H1 (cell line): ENCODE data around the gene ZNF680. TPM values are rescaled to one million over a fixed set of nuclear protein-coding genes. Genes with fewer than 3 reads are reported as not detected.

Source experiments
- CTCF ChIA-PET: fragments of 300-600 bp; sonication (Branson Sonifier 250); formaldehyde crosslinking; loops from one replicate; lab custom pipeline; 2021; ENCODE audit not compliant: partially characterized antibody; lab: Charles Lee
- POLR2A ChIA-PET: fragments of 300-600 bp; sonication (Branson Sonifier 250); formaldehyde crosslinking; loops from one replicate; lab custom pipeline; 2021; ENCODE audit warnings: inconsistent platforms; ENCODE audit not compliant: partially characterized antibody; lab: Charles Lee
- DNase-seq, 2 experiments: peaks; one replicate each; pipeline versions ENCODE4 v3.0.0 to v3.0.0-alpha.2; 2010 to 2022; ENCODE audit warnings: low spot score in 2 of 2, low read depth in 1 of 2, mixed read lengths in 1 of 2
- FAIRE-seq: peaks from 2 replicates; lab custom pipeline; 2011; peaks lifted over from hg19 to GRCh38; lab: Jason Lieb, UNC
- H2AFZ ChIP-seq: 2 replicates; pipeline ENCODE4 v1.8.1; 2012; ENCODE audit warnings: low read length, inconsistent platforms
- H2AK5ac ChIP-seq: 2 replicates; pipeline ENCODE4 v1.6.1; 2013; ENCODE audit warnings: low read depth, low read length
- H2BK120ac ChIP-seq: replicated peaks from 2 replicates; pipeline ENCODE3; 2013; ENCODE audit warnings: low read depth, low read length, inconsistent platforms
- H2BK12ac ChIP-seq: 2 replicates; pipeline ENCODE4 v1.6.1; 2013; ENCODE audit warnings: low read depth, low read length
- H2BK15ac ChIP-seq: 2 replicates; pipeline ENCODE4 v1.6.1; 2013; ENCODE audit warnings: low read length
- H2BK20ac ChIP-seq: 2 replicates; pipeline ENCODE4 v1.6.1; 2013; ENCODE audit warnings: low read length
- H2BK5ac ChIP-seq: 2 replicates; pipeline ENCODE4 v1.6.1; 2013; ENCODE audit warnings: low read depth, low read length
- H3K14ac ChIP-seq: 2 replicates; pipeline ENCODE4 v1.6.1; 2013; ENCODE audit warnings: inconsistent platforms; ENCODE audit not compliant: insufficient read length
- H3K18ac ChIP-seq: 2 replicates; pipeline ENCODE4 v1.6.1; 2013; ENCODE audit warnings: low read length; ENCODE audit errors: extremely low read depth
- H3K23ac ChIP-seq: 2 replicates; pipeline ENCODE4 v1.6.1; 2013; ENCODE audit warnings: inconsistent platforms; ENCODE audit not compliant: insufficient read length
- H3K23me2 ChIP-seq: 2 replicates; pipeline ENCODE4 v1.6.1; 2013; ENCODE audit warnings: low read depth, low read length
- H3K27ac ChIP-seq: 2 replicates; pipeline ENCODE4 v1.6.1; 2011; ENCODE audit warnings: low read depth, low read length, inconsistent platforms
- H3K27me3 ChIP-seq, 4 experiments: replicated peaks in 1 of 4; 1 replicate in 1 of 4; 2 replicates in 3 of 4; pipeline versions ENCODE4 v1.6.1 to v1.8.1; 2011 to 2013; ENCODE audit warnings: low read length in 3 of 4, mild to moderate bottlenecking in 3 of 4, inconsistent platforms in 2 of 4, mixed read lengths in 2 of 4, moderate library complexity in 1 of 4; ENCODE audit not compliant: control insufficient read depth in 3 of 4, insufficient read depth in 3 of 4; ENCODE audit errors: extremely low read depth in 1 of 4
- H3K36me3 ChIP-seq, 4 experiments: 2 replicates each; pipeline versions ENCODE4 v1.6.1 to v1.8.1; 2011 to 2013; ENCODE audit warnings: mild to moderate bottlenecking in 4 of 4, low read length in 3 of 4, moderate library complexity in 2 of 4, control low read depth in 1 of 4, inconsistent platforms in 1 of 4; ENCODE audit not compliant: insufficient read depth in 4 of 4, control insufficient read depth in 2 of 4
- H3K4ac ChIP-seq: replicated peaks from 2 replicates; pipeline ENCODE3; 2013; ENCODE audit warnings: low read length, low read depth, mixed read lengths, inconsistent platforms; ENCODE audit not compliant: insufficient read length
- H3K4me1 ChIP-seq, 4 experiments: replicated peaks in 1 of 4; 1 replicate in 1 of 4; 2 replicates in 3 of 4; pipeline versions ENCODE4 v1.6.1 to v1.8.1; 2011 to 2013; ENCODE audit warnings: low read length in 3 of 4, inconsistent platforms in 2 of 4, mixed read lengths in 1 of 4; ENCODE audit not compliant: insufficient read depth in 4 of 4, control insufficient read depth in 3 of 4
- H3K4me2 ChIP-seq, 2 experiments: 2 replicates each; pipeline versions ENCODE4 v1.6.1 to v1.8.1; 2011 to 2013; ENCODE audit warnings: low read depth in 2 of 2, low read length in 2 of 2, control low read depth in 1 of 2, inconsistent platforms in 1 of 2, mild to moderate bottlenecking in 1 of 2; ENCODE audit not compliant: insufficient read depth in 1 of 2
- H3K4me3 ChIP-seq, 4 experiments: fragments of 200-600, 300-600 bp in 1 of 4; sonication (generic), shearing (Covaris generic), sonication (Bioruptor Twin) in 1 of 4; 2 replicates each; pipeline versions ENCODE4 v1.5.1 to v1.8.1; 2011 to 2016; ENCODE audit warnings: low read length in 4 of 4, low read depth in 3 of 4, control low read depth in 2 of 4, inconsistent platforms in 2 of 4, mild to moderate bottlenecking in 2 of 4, mixed read lengths in 1 of 4, moderate library complexity in 1 of 4; ENCODE audit not compliant: insufficient read depth in 2 of 4; ENCODE audit errors: extremely low read depth in 1 of 4
- H3K56ac ChIP-seq: replicated peaks from 2 replicates; pipeline ENCODE3; 2013; ENCODE audit warnings: low read depth, mild to moderate bottlenecking, mixed read lengths, low read length, inconsistent platforms; ENCODE audit not compliant: insufficient read length
- H3K79me1 ChIP-seq: 2 replicates; pipeline ENCODE4 v1.6.1; 2013; ENCODE audit warnings: low read depth, low read length, control low read depth
- H3K79me2 ChIP-seq, 2 experiments: 2 replicates each; pipeline versions ENCODE4 v1.6.1 to v1.8.1; 2012 to 2013; ENCODE audit warnings: low read length in 2 of 2, mild to moderate bottlenecking in 2 of 2, inconsistent platforms in 1 of 2; ENCODE audit not compliant: insufficient read depth in 2 of 2, control insufficient read depth in 1 of 2
- H3K9ac ChIP-seq, 4 experiments: replicated peaks in 1 of 4; 1 replicate in 1 of 4; 2 replicates in 3 of 4; pipeline versions ENCODE4 v1.6.1 to v1.8.1; 2011 to 2013; ENCODE audit warnings: low read depth in 3 of 4, low read length in 3 of 4, control low read depth in 2 of 4, mild to moderate bottlenecking in 2 of 4, moderate library complexity in 2 of 4, inconsistent platforms in 1 of 4; ENCODE audit errors: extremely low read depth in 1 of 4
- H3K9me3 ChIP-seq, 2 experiments: 2 replicates each; pipeline versions ENCODE4 v1.6.1 to v1.8.1; 2012 to 2013; ENCODE audit warnings: mild to moderate bottlenecking in 2 of 2, moderate library complexity in 2 of 2, control low read depth in 1 of 2, inconsistent platforms in 1 of 2, low read depth in 1 of 2, low read length in 1 of 2, mixed read lengths in 1 of 2; ENCODE audit not compliant: insufficient read depth in 2 of 2
- H4K20me1 ChIP-seq, 2 experiments: replicated peaks in 1 of 2; 2 replicates each; pipeline versions ENCODE3 to v1.8.1; 2011 to 2013; ENCODE audit warnings: inconsistent platforms in 2 of 2, low read length in 2 of 2, mild to moderate bottlenecking in 1 of 2; ENCODE audit not compliant: insufficient read depth in 2 of 2, control insufficient read depth in 1 of 2
- H4K5ac ChIP-seq: 2 replicates; pipeline ENCODE4 v1.6.1; 2013; ENCODE audit warnings: low read length, low read depth, mixed read lengths, inconsistent platforms; ENCODE audit not compliant: insufficient read length
- H4K8ac ChIP-seq: 2 replicates; pipeline ENCODE4 v1.8.0; 2013; ENCODE audit warnings: mild to moderate bottlenecking, moderate library complexity, low read length, inconsistent platforms; ENCODE audit not compliant: insufficient read depth; ENCODE audit errors: extremely low read depth
- H4K91ac ChIP-seq: replicated peaks from 2 replicates; pipeline ENCODE3; 2013; ENCODE audit warnings: low read length, mixed read lengths, inconsistent platforms; ENCODE audit not compliant: insufficient read length
- BRCA1 ChIP-seq: IDR thresholded peaks from 2 replicates; pipeline ENCODE4 v1.6.1; 2012; ENCODE audit warnings: low read depth, low read length, improper control_type of control experiment
- CBX5 ChIP-seq: fragments of 300-800, 300-1000 bp; sonication (generic); IDR thresholded peaks from 2 replicates; pipeline ENCODE4 v1.7.1; 2016; ENCODE audit warnings: antibody characterized with exemption, low read length, low read depth
- CHD2 ChIP-seq: IDR thresholded peaks from 2 replicates; pipeline ENCODE4 v1.6.1; 2012; ENCODE audit warnings: low read length, improper control_type of control experiment
- CREB1 ChIP-seq: IDR thresholded peaks from 2 replicates; pipeline ENCODE4 v1.6.1; 2012; ENCODE audit warnings: inconsistent platforms
- E2F6 ChIP-seq: IDR thresholded peaks from 2 replicates; pipeline ENCODE4 v1.6.1; 2012; ENCODE audit warnings: inconsistent platforms
- HDAC6 ChIP-seq: IDR thresholded peaks from one replicate; pipeline ENCODE4 v1.7.1; 2012; ENCODE audit warnings: low read depth, mild to moderate bottlenecking, inconsistent platforms, low read length, moderate library complexity
- KDM5A ChIP-seq: fragments of 200-600 bp; IDR thresholded peaks from 2 replicates; pipeline ENCODE4 v1.7.1; 2012; ENCODE audit warnings: mild to moderate bottlenecking, low read length, inconsistent platforms, mixed read lengths
- POLR2A ChIP-seq, 2 experiments: IDR thresholded peaks; 1 replicate in 1 of 2; 2 replicates in 1 of 2; pipeline ENCODE4 v1.6.1; 2011; ENCODE audit warnings: low read depth in 2 of 2, low read length in 2 of 2, mild to moderate bottlenecking in 2 of 2; ENCODE audit errors: control extremely low read depth in 1 of 2
- POU5F1 ChIP-seq: IDR thresholded peaks from 2 replicates; pipeline ENCODE4 v1.6.1; 2011; ENCODE audit warnings: low read depth, mild to moderate bottlenecking, low read length, moderate library complexity
- RXRA ChIP-seq: IDR thresholded peaks from 2 replicates; pipeline ENCODE4 v1.6.1; 2011; ENCODE audit warnings: low read depth, mild to moderate bottlenecking, low read length, moderate library complexity; ENCODE audit not compliant: insufficient read depth
- SIRT6 ChIP-seq: IDR thresholded peaks from one replicate; pipeline ENCODE4 v1.7.1; 2012; ENCODE audit warnings: low read length, inconsistent platforms
- SP2 ChIP-seq: IDR thresholded peaks from 2 replicates; pipeline ENCODE4 v1.6.1; 2012; ENCODE audit warnings: mild to moderate bottlenecking, low read length, inconsistent platforms
- SRF ChIP-seq: IDR thresholded peaks from 2 replicates; pipeline ENCODE4 v1.6.1; 2011; ENCODE audit warnings: mild to moderate bottlenecking, low read depth, low read length, moderate library complexity
- USF2 ChIP-seq: IDR thresholded peaks from 2 replicates; pipeline ENCODE4 v1.6.1; 2011; ENCODE audit warnings: low read length, improper control_type of control experiment
- WGBS, 2 experiments: shearing (Covaris generic) in 1 of 2; methylation state at CpG; one replicate each; pipeline versions ENCODE4 v1.1.6 to v1.1.7; 2013 to 2015; ENCODE audit warnings: low lambda C conversion rate in 2 of 2, mixed read lengths in 2 of 2, inconsistent platforms in 1 of 2, low coverage in 1 of 2, missing lambda C conversion rate in 1 of 2; ENCODE audit not compliant: insufficient replicate concordance in 2 of 2, insufficient coverage in 1 of 2, insufficient read length in 1 of 2; ENCODE audit errors: extremely low coverage in 1 of 2, missing lambda C conversion rate in 1 of 2; 5-methylcytosine and 5-hydroxymethylcytosine counted together
- polyA plus RNA-seq, 7 experiments: library from polyadenylated mRNA; depleted of rRNA in 3 of 7; stranded (reverse) in 5 of 7; unstranded in 2 of 7; fragments of >200 nt in 5 of 7; fragments of 200-250 nt in 2 of 7; gene quantifications; 1 replicate in 5 of 7; 2 replicates in 1 of 7; 4 replicates in 1 of 7; pipeline versions ENCODE4 v1.2.1 to v1.2.3, GENCODE V29; 2011 to 2013; ENCODE audit warnings: missing spikeins in 2 of 7, mixed read lengths in 2 of 7
- total RNA-seq: library from RNA; stranded (reverse); fragmentation: NEBNext Ultra II Directional; extraction: Animal tissue kit (Norgen Biotek cat#: 25700); gene quantifications from 2 replicates; pipeline ENCODE4 v1.2.1, GENCODE V29; 2021

ZNF680 gene
- total and polyA plus RNA-seq, 2 of the 8 experiments (the other 6 are each of a cell fraction or from before 2014, with no cell fraction given), result 15.3 TPM; not detected in 1

DNA sequence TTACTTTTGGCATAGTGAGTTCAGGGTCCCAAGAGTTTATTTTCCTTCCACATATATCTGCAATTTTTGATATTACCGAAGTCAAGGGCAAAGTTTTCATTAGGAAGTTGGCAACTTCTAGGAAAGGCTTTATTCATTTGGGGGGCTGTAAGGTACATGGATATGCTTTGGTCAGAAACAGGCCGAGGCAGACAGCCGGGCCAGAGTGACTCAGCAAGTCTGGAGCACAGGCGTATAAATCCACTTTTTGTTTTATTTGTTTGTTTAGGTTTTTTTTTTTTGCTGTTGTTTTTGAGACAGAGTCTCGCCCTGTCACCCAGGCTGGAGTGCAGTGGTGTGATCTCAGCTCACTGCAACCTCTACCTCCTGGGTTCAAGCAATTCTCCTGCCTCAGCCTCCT lies 3.7 kb downstream of the ZNF680 start:
- H3K9me3 ChIP-seq, result peaks cover 32 to 60% of the 10 kb centered on the region in 2 experiments
- no peaks in the 10 kb centered on the region; a peak in 1 of 7 replicates for H3K4me1 ChIP-seq
- H3K18ac ChIP-seq, result no peak overlapping the region
- no peaks in the 10 kb centered on the region for H3K79me2 ChIP-seq
- no peak overlapping the region for H3K27ac ChIP-seq
- H2BK5ac ChIP-seq, result no peak overlapping the region
- POLR2A ChIA-PET, result interaction anchor here (1.8 kb wide), 1 partner anchor 16 kb away, joined by 3 read pairs; no protein-coding TSS in a partner anchor
- no peak for FAIRE-seq
- H3K79me1 ChIP-seq, result no peaks in the 10 kb centered on the region
- no peak overlapping the region for H3K4me2 ChIP-seq
- H2BK15ac ChIP-seq, result no peak overlapping the region
- H4K20me1 ChIP-seq, result no peaks in the 10 kb centered on the region
- no peaks in the 10 kb centered on the region; a peak in 1 of 8 replicates for H3K36me3 ChIP-seq
- H3K27me3 ChIP-seq, result no peaks in the 10 kb centered on the region
- DNase-seq, result no peak
- no peak overlapping the region for H4K91ac ChIP-seq
- no peaks in the 10 kb centered on the region for H3K23me2 ChIP-seq
- CTCF ChIA-PET, result no interaction called here
- H2BK120ac ChIP-seq, result no peak overlapping the region
- no peak overlapping the region for H2AFZ ChIP-seq
- no peak overlapping the region for H2BK12ac ChIP-seq
- no peak overlapping the region for H3K4me3 ChIP-seq
- no peak overlapping the region for H3K56ac ChIP-seq
- H4K8ac ChIP-seq, result no peak overlapping the region
- H3K9ac ChIP-seq, result no peak overlapping the region
- no peak overlapping the region for H2BK20ac ChIP-seq
- no peak overlapping the region for H2AK5ac ChIP-seq
- WGBS, 2 experiments, result 83% methylated on average over 5 of the region's 5 CpGs; no CpG with 5 or more reads in 1 of the 2 experiments
- no peak overlapping the region for H3K4ac ChIP-seq
- no peak overlapping the region for H4K5ac ChIP-seq
- TF ChIP-seq BRCA1 (no peak), SIRT6 (no peak), SRF (no peak), KDM5A (no peak), HDAC6 (no peak), USF2 (no peak), POLR2A (IDR thresholded peaks at IDR 0.05; ENCODE audit: control extremely low read depth in 1 of 2, low read depth in 2 of 2, low read length in 2 of 2) (no peak), E2F6 (no peak), RXRA (no peak), CBX5 (no peak), CREB1 (no peak), CHD2 (no peak), POU5F1 (no peak), SP2 (no peak)
- H3K14ac ChIP-seq, result no peak overlapping the region
- no peak overlapping the region for H3K23ac ChIP-seq
